Neural progenitor cell (in vitro differentiated cells): Measurements from ENCODE around the gene LMBR1L.
A peak's percentile ranks its signal among the peaks of the same experiment; 100 is the strongest.

ENCODE experiments used
- EZH2 ChIP-seq: fragments of 200-600 bp; sonication (generic); IDR thresholded peaks from 2 replicates; pipeline ENCODE4 v1.6.1; 2017; ENCODE audit warnings: antibody characterized with exemption, mild to moderate bottlenecking, moderate library complexity
- EZH2phosphoT487 ChIP-seq: fragments of 200-600 bp; sonication (generic); IDR thresholded peaks from 2 replicates; pipeline ENCODE4 v1.6.1; 2017; ENCODE audit warnings: antibody characterized with exemption
- TF ChIP-seq, protein P1 (sequence below): fragments of 200-600 bp; sonication (generic); IDR thresholded peaks from 2 replicates; pipeline ENCODE4 v1.5.1; 2017; ENCODE audit warnings: antibody characterized with exemption, mild to moderate bottlenecking

DNA sequence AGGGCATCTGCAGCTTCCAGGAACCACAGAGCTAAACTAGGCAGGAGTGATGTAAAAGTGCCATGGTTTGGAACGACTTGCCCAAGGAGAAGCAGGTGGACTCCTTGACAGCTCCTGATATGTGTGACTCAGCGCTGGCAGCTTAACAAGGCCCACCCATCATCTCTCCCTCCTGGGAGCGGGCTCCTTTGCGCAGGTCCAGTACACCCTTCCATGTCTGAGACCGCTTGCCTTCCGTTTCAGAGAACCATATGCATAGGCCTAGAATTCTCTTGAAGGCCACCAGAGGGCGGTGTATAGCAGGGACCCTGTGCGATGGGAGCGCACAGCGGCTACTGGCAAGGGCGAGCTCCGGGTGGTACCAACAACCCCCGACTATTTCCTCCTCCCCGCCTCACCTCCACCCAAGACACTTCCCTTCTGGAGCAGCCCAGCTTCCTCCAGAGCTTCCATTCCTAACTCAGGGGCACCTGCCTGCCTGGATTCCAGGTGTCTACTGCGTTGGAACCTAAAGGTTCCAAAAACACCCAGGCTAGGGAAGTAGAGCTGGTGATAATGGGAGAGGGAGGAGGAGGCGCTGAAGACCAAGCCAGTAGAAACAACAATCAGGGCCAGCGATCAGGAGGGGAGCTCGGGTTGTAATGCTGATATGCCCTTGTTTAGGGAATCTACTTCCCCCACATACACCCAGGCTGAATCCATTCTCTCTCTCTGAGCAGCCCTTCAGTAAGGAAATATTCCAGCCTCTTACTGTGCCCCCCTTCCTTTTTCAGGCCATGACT is 22.3 kb downstream of the LMBR1L start:
- peak; percentile 85 for TF ChIP-seq EZH2
- TF ChIP-seq, protein P1, sequence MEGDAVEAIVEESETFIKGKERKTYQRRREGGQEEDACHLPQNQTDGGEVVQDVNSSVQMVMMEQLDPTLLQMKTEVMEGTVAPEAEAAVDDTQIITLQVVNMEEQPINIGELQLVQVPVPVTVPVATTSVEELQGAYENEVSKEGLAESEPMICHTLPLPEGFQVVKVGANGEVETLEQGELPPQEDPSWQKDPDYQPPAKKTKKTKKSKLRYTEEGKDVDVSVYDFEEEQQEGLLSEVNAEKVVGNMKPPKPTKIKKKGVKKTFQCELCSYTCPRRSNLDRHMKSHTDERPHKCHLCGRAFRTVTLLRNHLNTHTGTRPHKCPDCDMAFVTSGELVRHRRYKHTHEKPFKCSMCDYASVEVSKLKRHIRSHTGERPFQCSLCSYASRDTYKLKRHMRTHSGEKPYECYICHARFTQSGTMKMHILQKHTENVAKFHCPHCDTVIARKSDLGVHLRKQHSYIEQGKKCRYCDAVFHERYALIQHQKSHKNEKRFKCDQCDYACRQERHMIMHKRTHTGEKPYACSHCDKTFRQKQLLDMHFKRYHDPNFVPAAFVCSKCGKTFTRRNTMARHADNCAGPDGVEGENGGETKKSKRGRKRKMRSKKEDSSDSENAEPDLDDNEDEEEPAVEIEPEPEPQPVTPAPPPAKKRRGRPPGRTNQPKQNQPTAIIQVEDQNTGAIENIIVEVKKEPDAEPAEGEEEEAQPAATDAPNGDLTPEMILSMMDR, result peak; percentile 92
- TF ChIP-seq EZH2phosphoT487, result peak; percentile 56
